GM18502 (cell line): ENCODE results near the gene PLSCR3.
"Not testable (repeated sequence)": the region's sequence is repeated elsewhere in the genome, so short reads cannot be mapped to it uniquely, and the experiment has no call there.

ENCODE experiments used
- ATAC-seq: cut with Tn5 transposase; IDR thresholded peaks from one replicate; pipeline ENCODE4 v1.9.1; 2021; ENCODE audit warnings: mild to moderate bottlenecking; ENCODE audit not compliant: unreplicated experiment, poor library complexity

PLSCR3 gene

DNA sequence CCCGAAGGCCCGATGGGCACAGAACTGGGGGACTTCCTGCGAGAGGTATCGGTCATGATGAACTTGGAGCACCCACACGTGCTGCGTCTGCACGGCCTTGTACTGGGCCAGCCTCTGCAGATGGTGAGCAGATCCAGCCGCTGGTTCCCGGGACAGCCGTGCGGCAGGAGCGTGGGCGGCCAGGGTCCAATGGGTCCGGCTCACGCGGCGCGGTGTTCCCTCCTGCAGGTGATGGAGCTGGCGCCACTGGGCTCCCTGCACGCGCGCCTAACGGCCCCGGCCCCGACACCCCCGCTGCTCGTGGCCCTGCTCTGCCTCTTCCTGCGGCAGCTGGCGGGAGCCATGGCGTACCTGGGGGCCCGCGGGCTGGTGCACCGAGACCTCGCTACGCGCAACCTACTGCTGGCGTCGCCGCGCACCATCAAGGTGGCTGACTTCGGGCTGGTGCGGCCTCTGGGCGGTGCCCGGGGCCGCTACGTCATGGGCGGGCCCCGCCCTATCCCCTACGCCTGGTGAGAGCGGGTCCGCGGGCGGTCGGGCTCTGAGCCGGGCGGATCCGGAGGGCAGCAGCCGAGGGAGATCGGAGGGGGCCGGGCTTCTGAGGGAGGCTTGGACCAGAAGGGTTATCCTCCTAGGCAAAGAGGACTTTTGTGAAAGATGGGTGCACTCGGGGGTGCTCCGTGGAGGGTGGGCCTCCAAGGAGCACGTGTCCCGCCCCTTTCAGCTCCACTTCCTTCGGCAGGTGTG lies 10.4 kb downstream of the PLSCR3 start:
- ATAC-seq: peak; percentile 85

GRCh38 chr17:7383371-7383741 lies 11.0 kb downstream of the PLSCR3 start:
- no peak for ATAC-seq

DNA sequence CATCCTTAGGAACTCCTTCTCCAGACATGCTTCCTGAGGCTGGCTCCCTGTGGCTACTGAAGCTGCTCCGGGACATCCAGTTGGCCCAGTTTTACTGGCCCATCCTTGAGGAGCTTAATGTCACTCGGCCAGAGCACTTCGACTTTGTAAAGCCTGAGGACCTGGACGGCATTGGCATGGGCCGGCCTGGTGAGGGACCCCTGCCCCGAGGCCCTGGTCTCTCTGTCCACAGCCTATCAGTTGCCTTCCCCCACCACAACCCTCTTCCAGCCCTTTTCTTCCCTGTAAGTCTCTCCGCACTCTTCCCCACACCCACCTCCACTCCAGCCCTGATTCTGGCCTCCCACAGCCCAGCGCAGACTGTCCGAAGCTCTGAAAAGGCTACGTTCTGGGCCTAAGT lies 11.4 kb downstream of the PLSCR3 start:
- no peak for ATAC-seq

- ATAC-seq: no peak
These were observed 13.3 kb downstream of the PLSCR3 start, which contains the start of gene TNK1 for GRCh38 chr17:7380855-7381683. TSS of gene TNK1 (plus strand) at chr17:7381089. CDS start at chr17:7382927, 1,838 bp downstream.

- ATAC-seq: no peak
These were observed 14.0 kb downstream of the PLSCR3 start for GRCh38 chr17:7380321-7380720.

GRCh38 chr17:7379134-7379533 lies 15.2 kb downstream of the PLSCR3 start:
- no peak for ATAC-seq

DNA sequence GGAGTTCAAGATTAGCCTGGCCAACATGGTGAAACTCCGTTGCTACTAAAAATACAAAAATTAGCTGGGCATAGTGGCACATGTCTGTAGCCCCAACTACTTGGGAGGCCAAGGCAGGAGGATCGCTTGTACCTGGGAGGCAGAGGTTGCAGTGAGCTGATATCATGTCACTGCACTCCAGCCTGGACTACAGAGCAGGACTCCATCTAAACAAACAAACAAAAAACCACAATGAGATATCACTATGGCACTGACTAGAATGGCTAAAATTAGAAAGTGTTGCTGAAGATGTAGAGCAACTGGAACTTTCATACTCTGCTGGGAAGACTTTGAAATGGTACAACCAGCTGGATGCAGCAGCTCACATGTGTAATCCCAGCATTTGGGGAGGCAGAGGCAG lies 20.0 kb downstream of the PLSCR3 start:
- no peak for ATAC-seq

DNA sequence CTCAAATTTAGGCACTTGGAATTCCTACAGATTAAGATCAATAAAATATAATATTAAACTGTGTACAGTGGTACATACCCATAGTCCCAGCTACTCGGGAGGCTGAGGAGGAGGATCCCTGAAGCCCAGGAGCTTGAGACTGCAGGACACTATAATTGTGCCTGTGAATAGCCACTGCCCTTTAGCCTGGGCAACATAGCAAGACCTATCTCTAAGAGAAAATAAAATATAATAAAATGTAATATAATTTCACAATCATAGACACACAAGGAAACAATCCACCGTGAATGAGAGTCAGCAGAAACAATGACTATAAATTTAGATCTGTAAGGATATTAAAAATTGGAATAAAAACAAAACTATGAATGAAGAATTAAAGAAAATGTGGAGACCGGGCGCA lies 23.5 kb downstream of the PLSCR3 start:
- no peak for ATAC-seq

GRCh38 chr17:7369825-7370224 lies 24.5 kb downstream of the PLSCR3 start:
- no peak for ATAC-seq

- ATAC-seq: not testable (repeated sequence)
These were observed 25.7 kb downstream of the PLSCR3 start for GRCh38 chr17:7368599-7368994.

GRCh38 chr17:7367918-7368598 lies 26.3 kb downstream of the PLSCR3 start:
- ATAC-seq: no peak

GRCh38 chr17:7367083-7367482 lies 27.2 kb downstream of the PLSCR3 start:
- ATAC-seq: no peak

- not testable (repeated sequence) for ATAC-seq
These were observed 28.4 kb downstream of the PLSCR3 start for GRCh38 chr17:7365963-7366362.

- ATAC-seq: no peak
These were observed 31.0 kb downstream of the PLSCR3 start for GRCh38 chr17:7363311-7363710.

- ATAC-seq: no peak
These were observed 32.4 kb downstream of the PLSCR3 start for GRCh38 chr17:7361906-7362305.

DNA sequence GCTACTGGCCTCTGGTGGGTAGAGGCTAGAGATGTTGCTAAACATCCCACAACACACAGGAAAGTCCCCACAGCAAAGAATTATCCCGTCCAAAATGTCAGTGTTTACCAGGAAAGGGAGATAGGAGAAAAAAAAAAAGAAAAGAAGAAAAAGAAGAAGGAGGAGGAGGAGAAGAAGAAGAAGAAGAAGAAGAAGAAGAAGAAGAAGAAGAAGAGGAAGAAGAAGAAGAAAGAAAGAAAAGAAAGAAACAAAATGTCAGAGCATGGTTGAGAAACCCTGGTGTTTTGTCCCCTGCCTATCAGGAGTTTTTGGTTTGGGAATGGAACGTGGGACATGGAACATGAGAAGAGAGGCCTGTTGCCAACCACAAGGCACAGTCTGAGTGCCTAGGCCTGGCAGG lies 36.9 kb downstream of the PLSCR3 start:
- no peak for ATAC-seq

GRCh38 chr17:7356756-7357155 lies 37.6 kb downstream of the PLSCR3 start:
- ATAC-seq: no peak

DNA sequence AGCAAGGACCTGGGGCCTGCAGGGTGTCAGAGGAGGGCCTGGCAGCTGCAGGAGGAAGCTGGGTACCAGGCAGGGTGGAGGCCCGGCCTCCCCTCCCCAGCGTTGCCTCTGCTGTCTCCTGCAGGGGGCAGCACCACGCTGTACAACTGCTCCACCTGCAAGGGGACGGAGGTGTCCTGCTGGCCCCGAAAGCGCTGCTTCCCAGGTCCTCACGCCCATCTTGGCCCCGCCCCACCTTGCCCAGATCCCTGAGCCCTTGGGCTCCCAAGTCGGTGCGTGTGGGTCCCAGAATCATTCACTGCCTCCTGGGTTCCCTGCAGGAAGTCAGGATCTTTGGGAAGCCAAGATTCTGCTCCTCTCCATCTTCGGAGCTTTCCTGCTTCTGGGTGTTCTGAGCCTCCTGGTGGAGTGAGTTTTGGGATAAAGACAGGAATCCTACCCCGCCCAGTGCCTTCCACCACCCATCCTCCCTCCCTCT lies 38.2 kb downstream of the PLSCR3 start:
- ATAC-seq: no peak

GRCh38 chr17:7355573-7355972 lies 38.8 kb downstream of the PLSCR3 start:
- no peak for ATAC-seq

GRCh38 chr17:7355053-7355452 lies 39.3 kb downstream of the PLSCR3 start, which contains the start of gene TMEM95:
TSS of gene TMEM95 (plus strand) at chr17:7355156. CDS start at chr17:7355205, 49 bp downstream.
- no peak for ATAC-seq
